Suppressor macrophage (primary cell): ENCODE results near the gene SBK2.

Source experiments
- DNase-seq, 4 experiments: peaks; one replicate each; pipeline ENCODE4 v3.0.0-alpha.2; 2020 to 2022

The SBK2 gene

DNA sequence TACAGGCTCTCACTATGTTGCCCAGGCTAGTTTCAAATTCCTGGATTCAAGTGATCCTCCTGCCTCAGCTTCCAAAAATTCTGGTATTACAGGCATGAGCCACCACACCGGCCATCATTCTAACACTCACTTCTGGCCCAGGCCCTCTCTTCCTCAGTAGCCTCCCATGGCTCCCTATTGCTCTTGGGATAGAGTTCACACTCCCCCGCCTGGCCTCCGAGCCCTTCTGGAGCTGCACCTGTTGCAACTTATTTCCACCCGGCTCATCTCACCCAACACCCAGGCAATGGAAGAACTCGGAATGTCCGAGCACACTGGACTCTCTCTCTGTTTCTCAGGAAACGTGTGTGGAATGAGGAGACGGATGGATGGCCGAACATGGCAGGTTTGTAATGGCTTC, 17.4 kb upstream of the SBK2 start:
- no peak for DNase-seq

DNA sequence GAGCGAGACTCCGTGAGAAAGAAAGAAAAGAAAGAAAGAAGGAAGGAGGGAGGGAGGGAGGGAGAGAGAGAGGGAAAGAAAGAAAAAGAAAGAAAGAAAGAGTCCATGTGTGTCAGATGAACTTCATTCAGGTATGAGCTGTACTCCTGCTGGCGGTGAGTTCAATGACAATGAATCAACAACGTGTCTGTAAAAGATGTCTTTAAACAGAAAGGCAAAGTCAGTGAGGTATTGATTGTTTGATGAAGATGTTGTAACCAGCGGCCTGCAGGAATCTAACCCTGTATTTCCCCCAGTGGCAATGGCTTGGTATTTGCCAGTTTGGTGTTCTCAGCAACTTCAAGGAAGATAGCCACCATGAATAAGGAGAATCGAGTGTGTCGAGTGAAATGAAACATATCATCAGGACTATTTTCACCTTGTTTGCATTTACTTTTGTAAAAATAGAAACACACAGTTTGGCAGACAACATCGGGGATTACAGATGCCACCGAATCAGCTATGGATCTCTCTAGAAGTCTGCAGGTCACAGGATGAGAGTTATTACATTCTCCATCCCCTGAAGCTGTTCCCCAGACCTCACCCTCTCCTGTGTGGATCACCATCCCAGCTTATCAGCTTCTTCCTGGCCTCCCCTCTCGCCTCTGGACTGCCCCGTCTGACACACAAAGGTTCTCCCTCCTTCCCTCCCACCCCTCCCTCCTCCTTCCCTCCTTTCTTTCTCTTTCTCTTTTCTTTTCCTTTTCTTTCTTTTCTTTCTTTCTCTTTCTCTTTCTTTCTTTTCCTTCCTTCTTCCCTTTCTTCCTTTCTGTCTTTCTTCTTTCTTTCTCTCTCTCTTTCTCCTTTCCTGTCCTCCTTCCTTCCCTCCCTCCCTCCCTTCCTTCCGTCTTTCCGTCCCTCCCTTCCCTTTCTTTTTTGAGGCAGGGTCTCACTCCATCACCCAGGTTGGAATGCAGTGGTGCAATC, 16.6 kb upstream of the SBK2 start:
- no peak for DNase-seq

DNA sequence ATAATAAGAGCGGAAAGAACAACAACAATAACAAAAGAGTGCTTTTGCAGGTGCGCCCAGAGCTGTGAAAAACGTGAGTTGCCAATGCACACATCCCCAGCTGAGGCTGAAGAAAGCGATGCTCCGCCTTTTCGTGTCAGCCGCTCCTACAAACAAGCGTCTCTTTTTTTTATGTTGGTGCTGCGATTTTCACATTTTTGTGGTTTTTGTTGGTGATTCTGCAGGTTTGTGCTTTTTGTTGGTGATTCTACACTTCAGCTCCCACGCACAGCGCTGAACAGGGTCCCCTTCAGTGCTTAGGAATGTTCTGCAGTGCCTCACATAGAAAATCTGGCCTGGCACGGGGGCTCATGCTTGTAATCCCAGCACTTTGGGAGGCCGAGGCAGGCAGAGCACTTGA, 15.7 kb upstream of the SBK2 start:
- DNase-seq = no peak

DNA sequence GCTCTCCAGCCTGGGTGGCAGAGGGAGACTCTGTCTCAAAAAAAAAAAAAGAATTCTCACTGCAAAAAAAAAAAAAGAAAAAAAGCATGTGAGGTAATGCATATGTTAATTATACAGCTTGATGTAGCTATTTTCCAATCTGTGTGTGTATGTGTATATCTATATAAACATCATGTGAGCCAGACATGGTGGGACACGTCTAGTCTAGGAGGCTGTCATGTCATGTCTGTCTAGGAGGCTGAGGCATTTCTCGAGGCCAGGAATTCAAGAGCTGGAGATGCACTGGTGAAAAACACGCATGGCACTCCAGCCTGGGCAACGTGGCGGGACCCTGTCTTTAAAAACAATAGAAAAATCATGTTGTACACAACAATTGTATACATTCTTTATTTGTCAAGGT, 15.3 kb upstream of the SBK2 start:
- no peak for DNase-seq

DNA sequence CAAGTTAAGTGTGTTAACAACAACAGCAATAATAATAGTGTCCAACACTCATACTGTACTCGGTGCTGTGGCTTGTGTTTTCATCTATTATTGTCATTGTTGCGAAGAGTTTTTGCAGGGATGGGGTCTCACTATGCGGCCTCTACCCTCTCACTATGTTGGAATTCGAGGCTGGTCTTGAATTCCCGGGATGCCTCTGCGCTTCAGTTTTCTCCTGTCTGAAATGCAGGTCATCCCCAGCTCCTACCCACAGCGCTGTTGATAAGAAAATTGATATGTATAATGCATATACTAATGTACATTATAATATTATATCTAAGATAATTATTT, 13.4 kb upstream of the SBK2 start:
- DNase-seq = no peak

- no peak for DNase-seq
Measured at GRCh38 chr19:55549500-55550320, 12.8 kb upstream of the SBK2 start.

GRCh38 chr19:55546822-55547614, 10.1 kb upstream of the SBK2 start:
- DNase-seq = peak; percentile 89 to 95 (median 94)

DNA sequence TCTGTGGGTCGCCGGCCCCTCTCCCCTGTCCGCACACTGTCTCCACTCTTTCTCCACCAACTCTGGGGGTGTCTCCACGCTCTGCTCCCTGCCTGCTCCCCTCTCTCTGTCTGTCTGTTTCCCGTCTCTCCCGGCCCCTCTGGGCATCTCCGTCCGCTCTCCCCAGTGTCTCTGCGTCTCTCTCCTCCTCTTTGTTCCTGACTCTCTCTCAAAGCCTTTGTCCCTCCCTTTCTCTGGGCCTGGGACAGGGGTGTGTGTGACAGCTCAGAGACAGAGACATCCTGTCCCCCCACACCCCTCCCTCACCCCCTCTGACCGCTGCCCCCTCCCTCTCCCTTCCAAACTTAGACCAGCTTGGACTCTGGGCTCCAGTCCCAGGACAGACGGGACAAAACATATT, 9.1 kb upstream of the SBK2 start:
- no peak for DNase-seq

DNA sequence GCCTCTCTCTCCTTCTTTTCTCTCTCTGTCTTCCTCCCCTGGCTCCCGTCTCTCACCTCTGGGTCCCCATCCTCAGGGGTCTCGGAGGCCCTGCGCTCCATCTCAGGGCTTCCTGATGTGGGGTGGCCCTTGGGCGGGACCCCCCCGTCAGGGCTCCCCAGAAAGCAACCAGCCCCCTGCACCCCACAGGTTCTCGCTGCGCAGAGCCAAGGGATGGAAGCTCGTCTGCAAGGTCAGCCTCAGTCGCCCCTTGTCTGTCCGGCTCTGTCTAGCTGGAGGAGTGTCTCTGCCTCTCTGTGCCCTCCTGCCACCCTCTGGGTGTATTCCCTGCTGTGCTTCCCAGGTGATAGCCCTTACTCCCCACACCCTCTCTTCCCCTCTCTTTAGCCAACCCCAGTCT, 8.5 kb upstream of the SBK2 start, which contains the start of gene SBK3:
TSS of gene SBK3 (minus strand) at position 101 of the 400 bp plus-strand sequence. CDS start at position 101, 0 bp downstream.
- DNase-seq = no peak

DNA sequence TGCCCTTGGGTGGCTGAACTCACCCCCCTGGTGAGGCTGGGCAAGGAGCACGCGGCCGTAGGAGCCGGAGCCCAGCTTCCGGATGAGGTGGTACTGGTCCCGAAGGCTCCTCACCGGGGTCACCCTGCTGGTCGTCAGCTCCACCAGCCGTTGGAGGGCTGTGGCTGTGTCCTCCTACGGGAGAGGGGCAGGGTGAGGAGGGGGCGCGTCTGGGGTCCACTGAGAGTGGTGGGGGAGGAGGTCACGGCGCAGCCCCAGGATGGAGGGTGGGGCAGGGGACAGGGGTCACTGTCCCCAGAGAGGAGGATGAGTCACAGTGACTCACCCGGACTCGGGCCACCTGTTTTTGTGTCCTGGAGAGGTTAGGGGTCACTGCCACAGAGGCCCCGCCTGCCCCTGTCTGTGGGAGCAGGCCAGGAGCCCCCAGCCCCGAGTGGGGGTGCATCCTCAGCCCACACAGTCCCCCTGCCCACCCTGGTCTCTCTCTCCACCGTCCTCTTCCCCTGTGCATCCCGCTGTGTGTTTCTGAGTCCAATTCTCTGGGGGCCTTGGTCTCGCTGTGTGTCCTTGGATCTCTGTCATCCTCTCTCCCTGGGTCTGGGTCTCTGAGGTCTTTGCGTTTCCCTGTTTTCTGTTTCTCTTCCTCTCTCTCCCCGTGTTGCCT, 8.0 kb upstream of the SBK2 start:
- DNase-seq = no peak

DNA sequence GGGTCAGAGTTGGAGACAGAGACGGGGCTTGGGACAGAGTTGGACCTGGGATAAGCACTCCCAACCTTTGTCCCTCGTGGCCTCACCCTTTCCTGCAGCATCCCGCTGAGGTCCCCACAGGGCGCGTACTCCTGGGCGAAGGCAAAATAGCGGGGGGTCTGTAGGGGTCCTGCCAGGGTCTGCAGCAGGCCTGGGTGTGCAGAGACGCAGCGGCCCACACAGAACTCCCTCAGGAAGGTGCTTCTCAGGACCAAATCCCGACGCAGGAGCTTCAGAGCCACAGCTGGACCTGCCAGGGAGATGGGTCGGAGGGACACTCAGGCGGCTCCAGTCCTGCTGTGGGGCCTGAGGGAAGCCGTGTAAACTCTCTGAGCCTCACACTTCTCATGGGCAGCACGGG, 7.1 kb upstream of the SBK2 start:
- no peak for DNase-seq

- no peak for DNase-seq
Measured at GRCh38 chr19:55543567-55543966, 6.6 kb upstream of the SBK2 start.

- DNase-seq = no peak
Measured at GRCh38 chr19:55542292-55542855, 5.4 kb upstream of the SBK2 start.

DNA sequence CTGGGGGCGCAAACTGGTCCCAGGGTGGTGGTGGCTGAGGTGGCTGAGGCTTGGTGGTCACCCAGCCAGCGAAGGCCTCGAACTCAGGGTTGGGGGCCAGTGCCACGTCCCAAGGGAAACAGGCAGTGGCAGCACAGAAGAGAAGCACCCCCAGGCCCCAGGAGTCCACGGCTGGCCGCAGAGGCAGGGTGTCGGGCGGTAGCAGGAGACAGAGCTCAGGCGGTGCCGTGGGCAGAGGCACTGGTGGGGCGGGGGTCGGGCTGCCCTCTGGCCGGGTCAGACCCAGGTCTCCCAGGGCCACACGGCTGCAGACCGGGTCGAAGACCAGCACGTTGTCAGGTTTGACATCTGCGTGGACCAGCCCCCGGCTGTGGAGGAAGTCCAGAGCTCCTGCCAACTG, 4.2 kb upstream of the SBK2 start:
- DNase-seq = no peak

DNA sequence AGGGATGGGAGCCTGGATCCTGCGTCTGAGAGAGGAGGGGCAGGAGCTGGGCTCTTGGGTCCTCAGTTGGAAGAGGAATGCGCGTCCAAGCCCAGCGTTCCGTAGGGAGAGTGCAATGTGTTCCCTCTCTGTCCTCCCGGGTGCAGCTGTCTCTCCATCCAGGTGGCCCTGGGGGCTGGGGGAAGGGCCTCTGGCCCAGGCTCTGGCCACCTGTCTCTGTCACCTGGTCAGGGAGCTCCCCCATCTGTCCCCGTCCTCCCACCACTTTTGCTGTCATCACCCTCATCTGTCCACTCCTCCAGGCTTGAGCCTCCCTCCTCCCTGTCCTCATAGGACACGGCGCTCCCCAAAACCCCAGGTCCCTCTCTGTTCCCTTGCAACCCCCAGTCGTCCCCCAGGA, 3.7 kb upstream of the SBK2 start:
- no peak for DNase-seq

- DNase-seq = no peak
Measured at GRCh38 chr19:55539090-55539984, 2.4 kb upstream of the SBK2 start.

GRCh38 chr19:55538132-55538531, 1.2 kb upstream of the SBK2 start:
- no peak for DNase-seq

DNA sequence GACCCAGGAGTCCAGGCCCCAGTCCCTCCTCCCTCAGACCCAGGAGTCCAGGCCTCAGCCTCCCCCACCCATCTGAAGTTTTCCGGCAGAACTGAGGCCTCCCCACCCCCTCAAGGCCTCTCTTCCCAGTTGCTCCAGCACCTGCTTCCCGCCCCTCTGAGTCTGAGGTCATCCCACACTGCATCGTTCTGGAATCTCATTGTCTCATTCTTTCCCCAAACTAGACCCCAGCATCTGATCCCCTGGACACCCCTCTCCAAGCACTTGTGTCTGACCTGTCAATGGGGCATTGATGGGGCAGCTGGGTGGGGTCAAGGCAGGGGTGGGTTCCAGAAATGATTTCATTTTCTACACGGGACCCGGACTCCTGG, 793 bp upstream of the SBK2 start:
- DNase-seq = no peak

DNA sequence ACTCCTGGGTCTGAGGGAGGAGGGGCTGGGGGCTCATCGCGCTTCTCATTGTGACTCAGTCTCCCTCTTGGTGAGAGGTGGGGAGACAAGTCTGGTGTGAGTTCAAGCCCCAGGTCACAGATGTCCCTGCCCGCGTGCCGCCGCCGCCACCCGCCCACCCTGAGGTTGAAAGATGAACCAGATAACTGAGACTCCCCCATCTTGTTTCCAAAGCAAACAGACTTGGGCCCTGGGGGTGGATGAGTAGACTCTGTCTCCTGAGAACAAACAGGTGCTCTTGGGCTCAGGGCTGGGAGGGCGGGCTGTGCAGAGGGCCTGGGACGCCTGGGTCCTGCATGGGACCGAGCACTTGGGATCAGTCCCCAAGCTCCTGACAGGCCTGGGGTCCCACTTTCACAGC, 567 bp downstream of the SBK2 start:
- no peak for DNase-seq

GRCh38 chr19:55535965-55536350, 975 bp downstream of the SBK2 start:
- no peak for DNase-seq
